OCI-LY7 (cell line): ENCODE data around the gene AKAP11.

Experiments
- EZH2phosphoT487 ChIP-seq: fragments of 200-600 bp; sonication (generic); IDR thresholded peaks from 2 replicates; pipeline ENCODE4 v1.6.1; 2018; ENCODE audit warnings: low read depth, borderline replicate concordance, mild to moderate bottlenecking, mixed run types, antibody characterized with exemption, low read length, moderate library complexity, mixed read lengths
- TF ChIP-seq, protein P1 (sequence below): fragments of 200-600 bp; sonication (generic); conservative IDR thresholded peaks from 2 replicates; pipeline ENCODE4 v1.5.1; 2014; ENCODE audit warnings: mild to moderate bottlenecking, antibody characterized with exemption, low read length, moderate library complexity, mixed read lengths

DNA sequence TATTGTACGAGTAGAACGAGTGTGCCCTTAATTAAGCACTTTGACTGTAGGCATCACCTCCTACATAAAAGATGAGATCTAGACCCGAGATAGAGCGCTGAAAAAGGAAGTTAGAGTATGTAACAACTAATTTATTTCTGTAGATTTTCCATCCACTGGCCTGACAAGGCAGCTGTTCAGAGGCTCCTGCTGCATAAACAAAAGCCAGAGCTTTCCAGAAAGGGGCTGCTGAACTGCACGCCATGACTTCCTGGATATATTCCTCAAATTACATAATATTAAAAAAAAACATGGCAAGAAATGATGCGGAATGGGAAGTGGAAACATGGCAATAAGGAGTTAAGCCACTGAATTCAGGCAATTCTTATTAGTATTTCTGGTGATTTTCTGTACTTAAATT lies 89.7 kb downstream of the AKAP11 start:
- TF ChIP-seq, protein P1, sequence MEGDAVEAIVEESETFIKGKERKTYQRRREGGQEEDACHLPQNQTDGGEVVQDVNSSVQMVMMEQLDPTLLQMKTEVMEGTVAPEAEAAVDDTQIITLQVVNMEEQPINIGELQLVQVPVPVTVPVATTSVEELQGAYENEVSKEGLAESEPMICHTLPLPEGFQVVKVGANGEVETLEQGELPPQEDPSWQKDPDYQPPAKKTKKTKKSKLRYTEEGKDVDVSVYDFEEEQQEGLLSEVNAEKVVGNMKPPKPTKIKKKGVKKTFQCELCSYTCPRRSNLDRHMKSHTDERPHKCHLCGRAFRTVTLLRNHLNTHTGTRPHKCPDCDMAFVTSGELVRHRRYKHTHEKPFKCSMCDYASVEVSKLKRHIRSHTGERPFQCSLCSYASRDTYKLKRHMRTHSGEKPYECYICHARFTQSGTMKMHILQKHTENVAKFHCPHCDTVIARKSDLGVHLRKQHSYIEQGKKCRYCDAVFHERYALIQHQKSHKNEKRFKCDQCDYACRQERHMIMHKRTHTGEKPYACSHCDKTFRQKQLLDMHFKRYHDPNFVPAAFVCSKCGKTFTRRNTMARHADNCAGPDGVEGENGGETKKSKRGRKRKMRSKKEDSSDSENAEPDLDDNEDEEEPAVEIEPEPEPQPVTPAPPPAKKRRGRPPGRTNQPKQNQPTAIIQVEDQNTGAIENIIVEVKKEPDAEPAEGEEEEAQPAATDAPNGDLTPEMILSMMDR: no peak
- TF ChIP-seq EZH2phosphoT487: no peak
